Measurements from ENCODE around the gene CFAP46.

CFAP46 gene

GRCh38 chr10:132766291-132766690 lies 176.1 kb downstream of the CFAP46 start:
- DNase-seq (ENCODE audit: low read depth), result no peak
- H3K4me3 ChIP-seq (replicated peaks; ENCODE audit: low read depth, low read length), result no peak overlapping the region
- no peak for TF ChIP-seq CTCF (IDR thresholded peaks at IDR 0.05; ENCODE audit: low read length, missing control alignments)

- TF ChIP-seq CTCF (IDR thresholded peaks at IDR 0.05; ENCODE audit: low read length, missing control alignments), result no peak
- no peak for DNase-seq (ENCODE audit: low read depth)
- no peak overlapping the region for H3K4me3 ChIP-seq (replicated peaks; ENCODE audit: low read depth, low read length)
Observed at GRCh38 chr10:132765435-132765834, 176.9 kb downstream of the CFAP46 start.

- no peak for DNase-seq (ENCODE audit: low read depth)
- H3K4me3 ChIP-seq (replicated peaks; ENCODE audit: low read depth, low read length), result no peak overlapping the region
Observed at GRCh38 chr10:132764108-132764507, 178.3 kb downstream of the CFAP46 start.

GRCh38 chr10:132763545-132763944 lies 178.8 kb downstream of the CFAP46 start:
- H3K4me3 ChIP-seq (replicated peaks; ENCODE audit: low read depth, low read length), result no peak overlapping the region
- no peak for DNase-seq (ENCODE audit: low read depth)
- TF ChIP-seq CTCF (IDR thresholded peaks at IDR 0.05; ENCODE audit: low read length, missing control alignments), result no peak

More at GRCh38 chr10:132764108-132764507, 178.3 kb downstream of the CFAP46 start:
- TF ChIP-seq CTCF (IDR thresholded peaks at IDR 0.05; ENCODE audit: low read length, missing control alignments), result no peak

GRCh38 chr10:132762267-132762666 lies 180.1 kb downstream of the CFAP46 start:
- DNase-seq (ENCODE audit: low read depth), result no peak
- H3K4me3 ChIP-seq (replicated peaks; ENCODE audit: low read depth, low read length), result no peak overlapping the region
- TF ChIP-seq CTCF (IDR thresholded peaks at IDR 0.05; ENCODE audit: low read length, missing control alignments), result no peak

GRCh38 chr10:132761395-132762060 lies 180.8 kb downstream of the CFAP46 start:
- no peak for TF ChIP-seq CTCF (IDR thresholded peaks at IDR 0.05; ENCODE audit: low read length, missing control alignments)
- H3K4me3 ChIP-seq (replicated peaks; ENCODE audit: low read depth, low read length), result no peak overlapping the region
- DNase-seq (ENCODE audit: low read depth), result no peak

- TF ChIP-seq CTCF (IDR thresholded peaks at IDR 0.05; ENCODE audit: low read length, missing control alignments), result no peak
Observed at GRCh38 chr10:132758865-132759264, 183.5 kb downstream of the CFAP46 start.

More at GRCh38 chr10:132758865-132759264, 183.5 kb downstream of the CFAP46 start:
- H3K4me3 ChIP-seq (replicated peaks; ENCODE audit: low read depth, low read length), result no peak overlapping the region
- no peak for DNase-seq (ENCODE audit: low read depth)

All from fibroblast of pulmonary artery (primary cell).